Kidney (tissue), 14 donors: ENCODE data around the gene CYP24A1. TPM values are rescaled to one million over a fixed set of nuclear protein-coding genes. Genes with fewer than 3 reads are reported as not detected.

Experiments
- DNase-seq, 5 donors: peaks; one replicate each; pipeline ENCODE4 v3.0.0-alpha.2; 2013 to 2020
- FAIRE-seq: peaks from 2 replicates; lab custom pipeline; 2012; peaks lifted over from hg19 to GRCh38; lab: Jason Lieb, UNC
- H3K27ac ChIP-seq, 2 donors: one replicate each; pipeline ENCODE4 v1.7.0; 2013; ENCODE audit warnings: low read depth in 2 of 2, low read length in 2 of 2, inconsistent platforms in 1 of 2
- H3K27me3 ChIP-seq: one replicate; pipeline ENCODE4 v1.7.1; 2013; ENCODE audit warnings: low read length, inconsistent platforms; ENCODE audit not compliant: control insufficient read depth, insufficient read depth
- H3K36me3 ChIP-seq, 3 donors: one replicate each; pipeline versions ENCODE4 v1.7.0 to v1.7.1; 2013; ENCODE audit warnings: low read length in 3 of 3, control low read depth in 1 of 3, inconsistent platforms in 1 of 3; ENCODE audit not compliant: insufficient read depth in 3 of 3, control insufficient read depth in 2 of 3
- H3K4me1 ChIP-seq, 3 donors: one replicate each; pipeline versions ENCODE4 v1.7.0 to v1.7.1; 2013; ENCODE audit warnings: low read length in 3 of 3, inconsistent platforms in 1 of 3, low read depth in 1 of 3; ENCODE audit not compliant: control insufficient read depth in 2 of 3, insufficient read depth in 2 of 3
- H3K4me3 ChIP-seq, 3 donors: one replicate each; pipeline versions ENCODE4 v1.7.0 to v1.8.1; 2013; ENCODE audit warnings: low read length in 3 of 3, control low read depth in 1 of 3, inconsistent platforms in 1 of 3
- H3K9ac ChIP-seq, 3 donors: one replicate each; pipeline versions ENCODE4 v1.7.0 to v1.7.1; 2013; ENCODE audit warnings: low read length in 3 of 3, control low read depth in 1 of 3, inconsistent platforms in 1 of 3
- H3K9me3 ChIP-seq, 3 donors: one replicate each; pipeline versions ENCODE4 v1.7.0 to v1.7.1; 2013; ENCODE audit warnings: low read length in 3 of 3, control low read depth in 1 of 3, inconsistent platforms in 1 of 3; ENCODE audit not compliant: control insufficient read depth in 2 of 3, insufficient read depth in 1 of 3
- intact Hi-C: fragments of 100-400 bp; cut with DNase I; formaldehyde crosslinking; loops from one replicate; pipeline ENCODE4 v1.11.1; 2022
- polyA plus RNA-seq: library from polyadenylated mRNA; stranded (reverse); fragments of 350-450 nt; fragmentation: Illumina TruSeq; extraction: RNeasy Lipid Tissue Mini Kit (QIAGEN cat#74804); gene quantifications from one replicate; pipeline ENCODE4 v1.2.3, GENCODE V29; 2014; ENCODE audit warnings: low read depth, low replicate concordance; ENCODE audit not compliant: insufficient read depth
- total RNA-seq: library from RNA; stranded (reverse); fragmentation: NEBNext Ultra II Directional; extraction: Animal tissue kit (Norgen Biotek cat#: 25700); gene quantifications from one replicate; pipeline ENCODE4 v1.2.1, GENCODE V29; 2021
- TF ChIP-seq, protein P1 (sequence below): IDR thresholded peaks from 3 replicates; pipeline ENCODE4 v1.5.1; 2012; ENCODE audit warnings: mild to moderate bottlenecking, moderate library complexity, borderline replicate concordance; ENCODE audit not compliant: insufficient read depth; ENCODE audit errors: extremely low read depth
- donor health status: control.
- donor health status: control.
- donor health status: control.
- donor health status: control.
- donor health status: control.
- donor health status: DM: yes; HTN: yes; CAD: no.
- donor health status: Normal renal cell carcinoma (clear cell type).

The CYP24A1 gene
- total and polyA plus RNA-seq, 2 donors from 2014 or later = 15.4 to 39.0 TPM

DNA sequence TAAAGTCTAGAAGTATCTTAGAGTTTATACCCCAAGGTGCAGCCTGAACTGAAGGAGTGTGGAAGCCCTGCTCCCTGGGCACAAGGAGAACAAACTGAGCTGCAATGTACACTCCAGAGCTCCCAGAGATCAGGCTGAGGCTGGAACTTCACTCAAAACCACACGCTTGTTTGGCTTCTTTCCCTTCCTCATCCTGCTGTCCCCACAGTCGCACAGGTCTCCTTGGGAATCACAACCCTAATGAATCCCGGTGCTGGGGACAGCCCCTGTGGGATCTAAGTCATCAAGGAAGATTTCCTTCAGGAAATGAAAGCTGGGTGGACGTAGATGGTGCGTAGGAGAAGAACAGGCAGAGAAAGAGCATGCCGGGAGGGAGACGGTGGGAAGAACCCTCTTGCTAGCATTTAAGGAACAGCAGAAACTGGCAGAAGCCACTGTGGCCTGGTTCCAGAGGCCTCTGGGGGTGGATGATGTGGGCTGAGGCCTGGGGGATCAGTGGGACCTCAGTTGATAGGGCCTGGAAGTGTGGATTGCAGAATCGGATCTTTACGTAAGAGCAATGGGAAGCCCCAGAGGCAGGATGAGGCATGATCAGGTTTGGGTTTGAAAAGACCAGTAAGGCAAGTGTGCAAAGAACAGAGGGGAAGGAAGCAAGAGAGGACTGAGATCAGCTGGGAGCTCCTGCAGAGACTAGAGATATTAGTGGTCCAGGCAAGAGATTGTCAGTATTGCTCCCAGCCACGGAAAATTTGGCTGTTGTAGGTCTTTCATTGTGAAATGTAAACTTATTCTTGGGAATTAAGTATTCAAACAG is 21.4 kb downstream of the CYP24A1 start:
- H3K4me3 ChIP-seq = no peak overlapping the region
- FAIRE-seq (no peak), DNase-seq (no peak)
- TF ChIP-seq, protein P1, sequence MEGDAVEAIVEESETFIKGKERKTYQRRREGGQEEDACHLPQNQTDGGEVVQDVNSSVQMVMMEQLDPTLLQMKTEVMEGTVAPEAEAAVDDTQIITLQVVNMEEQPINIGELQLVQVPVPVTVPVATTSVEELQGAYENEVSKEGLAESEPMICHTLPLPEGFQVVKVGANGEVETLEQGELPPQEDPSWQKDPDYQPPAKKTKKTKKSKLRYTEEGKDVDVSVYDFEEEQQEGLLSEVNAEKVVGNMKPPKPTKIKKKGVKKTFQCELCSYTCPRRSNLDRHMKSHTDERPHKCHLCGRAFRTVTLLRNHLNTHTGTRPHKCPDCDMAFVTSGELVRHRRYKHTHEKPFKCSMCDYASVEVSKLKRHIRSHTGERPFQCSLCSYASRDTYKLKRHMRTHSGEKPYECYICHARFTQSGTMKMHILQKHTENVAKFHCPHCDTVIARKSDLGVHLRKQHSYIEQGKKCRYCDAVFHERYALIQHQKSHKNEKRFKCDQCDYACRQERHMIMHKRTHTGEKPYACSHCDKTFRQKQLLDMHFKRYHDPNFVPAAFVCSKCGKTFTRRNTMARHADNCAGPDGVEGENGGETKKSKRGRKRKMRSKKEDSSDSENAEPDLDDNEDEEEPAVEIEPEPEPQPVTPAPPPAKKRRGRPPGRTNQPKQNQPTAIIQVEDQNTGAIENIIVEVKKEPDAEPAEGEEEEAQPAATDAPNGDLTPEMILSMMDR = no peak
- no peaks in the 10 kb centered on the region for H3K36me3 ChIP-seq
- intact Hi-C loops = no loop called here
- no peak overlapping the region for H3K9ac ChIP-seq
- no peak overlapping the region for H3K27ac ChIP-seq
- no peaks in the 10 kb centered on the region for H3K9me3 ChIP-seq
- no peaks in the 10 kb centered on the region for H3K4me1 ChIP-seq
- H3K27me3 ChIP-seq = no peaks in the 10 kb centered on the region

DNA sequence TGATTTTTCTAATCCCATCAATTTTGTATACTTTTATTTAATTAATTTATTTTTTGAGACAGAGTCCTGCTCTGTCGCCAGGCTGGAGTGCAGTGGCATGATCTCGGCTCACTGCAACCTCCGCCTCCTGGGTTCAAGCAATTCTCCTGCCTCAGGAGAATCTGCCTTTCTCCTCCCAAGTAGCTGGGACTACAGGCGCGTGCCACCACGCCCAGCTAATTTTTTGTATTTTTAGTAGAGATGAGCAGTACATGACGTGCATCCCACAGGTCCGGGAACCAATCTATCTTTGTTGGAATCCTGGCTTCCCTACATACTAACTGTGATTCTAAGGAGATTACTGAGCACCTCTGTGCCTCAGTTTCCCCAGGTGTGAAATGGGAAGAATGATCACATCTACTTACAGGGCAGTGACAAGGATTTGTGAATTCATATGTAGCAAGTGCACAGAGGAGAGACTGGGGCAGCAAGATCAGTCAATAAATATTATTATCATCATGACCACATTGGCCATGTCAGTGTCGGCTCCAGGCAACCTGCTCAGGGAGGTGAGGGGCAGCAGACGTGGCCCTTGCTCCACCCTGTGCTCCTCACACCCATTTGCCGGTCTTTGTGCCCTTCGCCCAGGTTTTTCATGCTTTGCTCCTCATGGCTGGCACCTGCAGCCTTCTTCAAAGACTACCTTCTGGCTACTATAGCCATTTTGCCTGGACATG is 22.1 kb downstream of the CYP24A1 start:
- Histone ChIP-seq H3K36me3 (no peaks in the 10 kb centered on the region), H3K27me3 (no peaks in the 10 kb centered on the region), H3K4me1 (no peaks in the 10 kb centered on the region), H3K9me3 (no peaks in the 10 kb centered on the region), H3K4me3 (no peak overlapping the region), H3K9ac (no peak overlapping the region), H3K27ac (no peak overlapping the region)
- TF ChIP-seq, protein P1 = no peak
- no peak for DNase-seq
- no peak for FAIRE-seq
- intact Hi-C loops = no loop called here

DNA sequence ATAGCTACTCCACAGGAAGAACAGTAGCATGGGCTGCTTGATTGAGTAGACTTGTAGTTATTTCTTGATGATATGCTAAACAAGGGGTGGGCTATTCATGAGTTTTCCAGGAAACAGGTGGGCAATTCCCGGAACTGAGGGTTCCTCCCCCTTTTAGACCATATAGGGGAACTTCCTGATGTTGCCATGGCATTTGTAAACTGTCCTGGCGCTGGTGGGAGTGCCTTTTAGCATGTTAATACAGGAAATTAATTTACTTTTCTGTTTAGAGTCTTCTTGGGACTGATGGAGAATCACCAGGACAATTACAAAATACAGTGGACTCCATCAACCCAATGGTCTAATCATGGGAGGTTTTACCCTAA is 22.7 kb downstream of the CYP24A1 start:
- intact Hi-C loops = no loop called here
- Histone ChIP-seq H3K27me3 (no peaks in the 10 kb centered on the region), H3K36me3 (no peaks in the 10 kb centered on the region), H3K27ac (no peak overlapping the region), H3K4me3 (no peak overlapping the region), H3K4me1 (no peaks in the 10 kb centered on the region), H3K9me3 (no peaks in the 10 kb centered on the region), H3K9ac (no peak overlapping the region)
- no peak for FAIRE-seq
- no peak for DNase-seq
- TF ChIP-seq, protein P1 = no peak
